Upper lobe of left lung (tissue), 6 donors: ENCODE measurements around the gene PTPN13. TPM values are rescaled to one million over a fixed set of nuclear protein-coding genes. Genes with fewer than 3 reads are reported as not detected.

Experiments
- ATAC-seq, 2 donors: fragments of 200-7000 bp; cut with Tn5 transposase; one replicate each; pipeline ENCODE4 v1.9.1; 2022; ENCODE audit warnings: mild to moderate bottlenecking in 2 of 2, moderate library complexity in 2 of 2; ENCODE audit not compliant: low FRiP score in 2 of 2
- DNase-seq, 2 donors: peaks; one replicate each; pipeline ENCODE4 v3.0.0-alpha.2; 2019 to 2020
- H3K27ac ChIP-seq, 4 donors: fragments of 200-600 bp; sonication (generic); one replicate each; pipeline ENCODE4 v1.5.1; 2016 to 2019
- H3K27me3 ChIP-seq, 4 donors: fragments of 200-600 bp; sonication (generic); one replicate each; pipeline ENCODE4 v1.5.1; 2017 to 2019
- H3K36me3 ChIP-seq, 4 donors: fragments of 200-600 bp; sonication (generic); one replicate each; pipeline ENCODE4 v1.5.1; 2016 to 2019
- H3K4me1 ChIP-seq, 4 donors: fragments of 200-600 bp; sonication (generic); one replicate each; pipeline ENCODE4 v1.5.1; 2018 to 2019
- H3K4me3 ChIP-seq, 4 donors: fragments of 200-600 bp; sonication (generic); one replicate each; pipeline ENCODE4 v1.5.1; 2017 to 2019; ENCODE audit warnings: mild to moderate bottlenecking in 2 of 4, moderate library complexity in 1 of 4
- H3K9me3 ChIP-seq, 4 donors: fragments of 200-600 bp; sonication (generic); one replicate each; pipeline ENCODE4 v1.5.1; 2018 to 2019
- CTCF ChIP-seq, 6 experiments: fragments of 450-650 bp in 4 of 6; fragments of 200-600 bp in 2 of 6; sonication (generic) in 2 of 6; IDR thresholded peaks; one replicate each; pipeline ENCODE4 v1.5.1; 2016 to 2019; ENCODE audit warnings: antibody characterized with exemption in 6 of 6
- EP300 ChIP-seq, 4 donors: sonication (generic); formaldehyde crosslinking; IDR thresholded peaks; one replicate each; pipeline ENCODE4 v1.5.1; 2017; ENCODE audit warnings: antibody characterized with exemption in 4 of 4, control low read depth in 2 of 4
- POLR2A ChIP-seq, 4 donors: fragments of 450-650 bp; IDR thresholded peaks; one replicate each; pipeline ENCODE4 v1.5.1; 2016 to 2017; ENCODE audit warnings: antibody characterized with exemption in 4 of 4, mild to moderate bottlenecking in 2 of 4
- POLR2AphosphoS5 ChIP-seq, 2 donors: sonication (generic); formaldehyde crosslinking; IDR thresholded peaks; one replicate each; pipeline ENCODE4 v1.5.1; 2017; ENCODE audit warnings: antibody characterized with exemption in 2 of 2
- WGBS, 2 donors: methylation state at CpG; one replicate each; pipeline ENCODE4 v1.1.5; 2017 to 2018; 5-methylcytosine and 5-hydroxymethylcytosine counted together
- total RNA-seq, 6 donors: library from RNA; depleted of rRNA in 4 of 6; stranded (reverse); fragments of >200 nt in 4 of 6; gene quantifications; one replicate each; pipeline versions ENCODE4 v1.1.0 to v1.2.1, GENCODE V29; 2016 to 2021
- donor health status: DM: no; HTN: no; CAD: no; lungs with moderate emphysema.
- donor health status: DM: no; HTN: yes; CAD: no; lungs with severe emphysema.

Gene PTPN13
- total RNA-seq: 100 to 1,000 TPM in 2 of 6 donors, 10 to 100 TPM in 4; 50.1 to 163 (median 96.7) TPM

- 2% methylated on average over 24 to 32 of the region's 60 CpGs for WGBS, 2 donors
- H3K36me3 ChIP-seq: no peaks in the 10 kb centered on the region
- DNase-seq: peak; percentile 99
- H3K27me3 ChIP-seq: no peaks in the 10 kb centered on the region
- peaks cover 0 to 14% (median 2%) of the 10 kb centered on the region in 4 donors for H3K4me1 ChIP-seq
- TF ChIP-seq POLR2A (IDR thresholded peaks at IDR 0.05) (peak in 3 of 4 donors; percentile 62 to 94 (median 86)), EP300 (IDR thresholded peaks at IDR 0.05) (peak in 1 of 4 donors; percentile 16), CTCF (IDR thresholded peaks at IDR 0.05) (peak in 3 of 6 experiments; percentile 12 to 24 (median 14)), POLR2AphosphoS5 (IDR thresholded peaks at IDR 0.05) (peak; percentile 61 to 90)
- H3K4me3 ChIP-seq: peak within 1 kb of the TSS; percentile 37 to 79 (median 68)
- H3K9me3 ChIP-seq: no peaks in the 10 kb centered on the region
- peak within 1 kb of the TSS; percentile 79 to 87 (median 81) for H3K27ac ChIP-seq
- ATAC-seq: peak; percentile 96 to 99
These were observed at the start of gene PTPN13 for GRCh38 chr4:86593688-86594558. Gene PTPN13 (plus strand): TSS chr4:86594315. CDS start chr4:86635257, 40,942 bp downstream.

- Histone ChIP-seq H3K27me3 (no peaks in the 10 kb centered on the region), H3K36me3 (no peaks in the 10 kb centered on the region), H3K4me1 (peaks cover 0 to 7% (median 0%) of the 10 kb centered on the region in 4 donors), H3K27ac (no peak overlapping the region), H3K9me3 (no peaks in the 10 kb centered on the region), H3K4me3 (no peak overlapping the region)
- peak in 1 of 2 donors; percentile 34 for ATAC-seq
- 76 to 92% methylated on average over 5 to 17 of the region's 22 CpGs for WGBS, 2 donors
- TF ChIP-seq POLR2A (IDR thresholded peaks at IDR 0.05) (no peak), EP300 (IDR thresholded peaks at IDR 0.05) (no peak), CTCF (IDR thresholded peaks at IDR 0.05) (no peak), POLR2AphosphoS5 (IDR thresholded peaks at IDR 0.05) (no peak)
- DNase-seq: peak in 1 of 2 donors; percentile 82
These were observed 47.0 kb upstream of the PTPN13 start for GRCh38 chr4:86547140-86547539.

GRCh38 chr4:86549163-86549788, 44.8 kb upstream of the PTPN13 start:
- TF ChIP-seq CTCF (IDR thresholded peaks at IDR 0.05) (no peak), EP300 (IDR thresholded peaks at IDR 0.05) (no peak), POLR2A (IDR thresholded peaks at IDR 0.05) (no peak), POLR2AphosphoS5 (IDR thresholded peaks at IDR 0.05) (no peak)
- WGBS, 2 donors: 92 to 93% methylated on average over 4 of the region's 4 CpGs
- no peaks in the 10 kb centered on the region for H3K27me3 ChIP-seq
- peaks cover 0 to 4% (median 0%) of the 10 kb centered on the region in 4 donors for H3K4me1 ChIP-seq
- ATAC-seq (no peak), DNase-seq (no peak)
- no peaks in the 10 kb centered on the region for H3K9me3 ChIP-seq
- H3K27ac ChIP-seq: no peak overlapping the region
- H3K4me3 ChIP-seq: no peak overlapping the region
- no peaks in the 10 kb centered on the region for H3K36me3 ChIP-seq

GRCh38 chr4:86551387-86551786, 42.7 kb upstream of the PTPN13 start:
- no peak for TF ChIP-seq EP300 (IDR thresholded peaks at IDR 0.05)
- no peak for TF ChIP-seq CTCF (IDR thresholded peaks at IDR 0.05)
- TF ChIP-seq POLR2A (IDR thresholded peaks at IDR 0.05): no peak
- TF ChIP-seq POLR2AphosphoS5 (IDR thresholded peaks at IDR 0.05): no peak
- H3K27me3 ChIP-seq: no peaks in the 10 kb centered on the region
- no peaks in the 10 kb centered on the region for H3K36me3 ChIP-seq

More at GRCh38 chr4:86551387-86551786, 42.7 kb upstream of the PTPN13 start:
- DNase-seq (no peak), ATAC-seq (no peak)
- H3K4me3 ChIP-seq: no peak overlapping the region
- no peaks in the 10 kb centered on the region for H3K4me1 ChIP-seq
- WGBS, 2 donors: 100% methylated on average over 2 of the region's 2 CpGs
- H3K27ac ChIP-seq: no peak overlapping the region
- no peaks in the 10 kb centered on the region for H3K9me3 ChIP-seq
